ENCODE data around the gene CAMLG. TPM values are rescaled to one million over a fixed set of nuclear protein-coding genes. Genes with fewer than 3 reads are reported as not detected.

The CAMLG gene
- total RNA-seq, 2 experiments from 2014 or later: 20.6 to 24.1 TPM

DNA sequence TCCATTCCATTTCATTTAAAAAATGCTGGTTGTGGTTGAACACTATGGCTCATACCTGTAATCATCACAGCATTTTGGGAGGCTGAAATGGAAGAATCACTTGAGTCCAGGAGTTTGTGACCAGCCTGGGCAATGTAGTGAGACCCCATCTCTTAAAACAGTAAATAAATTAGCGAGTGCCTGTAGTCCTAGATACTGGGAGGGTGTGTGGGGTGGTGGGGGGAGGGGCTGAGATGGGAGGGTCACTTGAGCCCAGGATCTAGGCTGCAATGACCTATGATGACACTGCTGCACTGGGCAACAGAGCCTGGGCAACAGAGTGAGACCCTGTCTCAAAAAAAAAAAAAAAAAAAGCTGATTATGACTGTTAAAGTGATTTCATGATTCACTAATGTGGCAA, 49.3 kb downstream of the CAMLG start:
- no peak overlapping the region for H3K27ac Mint-ChIP-seq
- no peaks in the 10 kb centered on the region for H3K9me3 Mint-ChIP-seq
- H3K4me1 Mint-ChIP-seq: no peaks in the 10 kb centered on the region
- POLR2A ChIA-PET: no interaction called here
- CTCF ChIA-PET: interaction anchor here (0.6 to 1.6 kb wide), 3 partner anchors 29 to 563 kb away, joined by 3 to 7 read pairs (median 3); partner anchors contain the start of gene DDX46
- H3K4me3 Mint-ChIP-seq: no peak overlapping the region
- DNase-seq: no peak
- peaks cover 55% of the 10 kb centered on the region for H3K36me3 Mint-ChIP-seq (ENCODE audit: low read depth)
- no peaks in the 10 kb centered on the region for H3K27me3 Mint-ChIP-seq

DNA sequence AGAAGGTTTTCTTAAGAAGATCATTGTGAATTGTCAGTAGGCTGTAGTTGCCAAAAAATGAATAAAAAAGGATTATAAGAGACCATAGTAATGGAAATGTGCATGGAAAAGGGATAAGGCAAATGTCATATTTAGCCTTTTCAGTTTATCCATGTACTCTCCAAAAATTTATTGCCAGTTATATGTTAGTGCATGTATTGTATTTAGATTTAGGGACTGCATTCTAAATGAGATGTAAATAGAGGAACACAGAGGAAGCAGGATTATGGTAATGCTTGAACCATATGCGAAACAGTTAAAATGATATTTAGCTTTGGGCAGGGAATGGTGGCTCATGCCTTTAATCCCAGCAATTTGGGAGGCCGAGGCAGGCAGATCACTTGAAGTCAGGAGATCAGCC, 53.2 kb downstream of the CAMLG start:
- Mint-ChIP-seq H3K36me3 (ENCODE audit: low read depth) (peaks cover 55% of the 10 kb centered on the region), H3K4me1 (no peaks in the 10 kb centered on the region), H3K9me3 (no peaks in the 10 kb centered on the region), H3K27ac (no peak overlapping the region), H3K27me3 (no peaks in the 10 kb centered on the region), H3K4me3 (no peak overlapping the region)
- CTCF ChIA-PET: interaction anchor here (0.6 to 0.9 kb wide), 3 partner anchors 20 to 752 kb away, joined by 3 to 4 read pairs (median 3); no protein-coding TSS in a partner anchor
- POLR2A ChIA-PET: no interaction called here
- DNase-seq: no peak

DNA sequence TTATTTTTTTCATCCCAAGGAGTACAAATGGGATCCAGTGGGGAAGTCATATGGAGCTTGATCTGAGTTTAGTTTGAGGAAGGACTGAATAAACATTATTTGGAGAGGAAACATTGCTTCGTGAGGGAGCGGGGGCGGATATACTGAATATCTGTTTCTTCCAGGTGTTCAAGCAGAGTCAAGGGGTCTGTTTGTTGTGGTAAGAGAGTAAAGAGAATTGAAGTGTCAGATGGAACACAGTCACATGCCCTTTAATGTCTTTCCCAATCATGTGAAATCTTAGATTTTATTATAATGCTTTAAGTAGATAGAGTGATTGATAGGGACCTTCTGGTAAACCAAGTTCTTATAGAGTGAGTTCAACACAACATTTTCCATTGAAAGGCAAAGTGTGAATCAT, 53.9 kb downstream of the CAMLG start:
- Mint-ChIP-seq H3K36me3 (ENCODE audit: low read depth) (peaks cover 49% of the 10 kb centered on the region), H3K27ac (no peak overlapping the region), H3K9me3 (no peaks in the 10 kb centered on the region), H3K4me1 (no peaks in the 10 kb centered on the region), H3K27me3 (no peaks in the 10 kb centered on the region), H3K4me3 (no peak overlapping the region)
- CTCF ChIA-PET: interaction anchor here (0.9 kb wide), 1 partner anchor 30 kb away, joined by 3 read pairs; no protein-coding TSS in a partner anchor
- POLR2A ChIA-PET: no interaction called here
- no peak for DNase-seq

DNA sequence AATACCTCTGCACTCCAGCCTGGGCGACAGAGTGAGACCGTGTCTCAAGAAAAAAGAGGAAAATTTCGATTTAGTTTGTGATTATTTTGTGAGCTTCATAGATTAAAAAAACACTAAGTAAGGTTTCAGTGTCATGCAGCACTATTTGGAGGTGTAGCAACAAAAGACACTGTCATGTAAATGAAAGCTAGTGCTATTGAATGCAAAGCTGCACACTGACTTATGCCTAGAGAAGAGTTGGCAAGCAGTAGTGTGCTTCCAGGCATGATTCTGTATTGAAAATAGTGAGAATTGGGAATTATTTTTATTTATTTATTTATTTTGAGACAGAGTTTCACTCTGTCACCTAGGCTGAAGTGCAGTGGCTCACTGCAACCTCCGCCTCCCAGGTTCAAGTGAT, 54.8 kb downstream of the CAMLG start:
- no peaks in the 10 kb centered on the region for H3K4me1 Mint-ChIP-seq
- no peaks in the 10 kb centered on the region for H3K9me3 Mint-ChIP-seq
- H3K4me3 Mint-ChIP-seq: no peak overlapping the region
- H3K27me3 Mint-ChIP-seq: no peaks in the 10 kb centered on the region
- CTCF ChIA-PET: interaction anchor here (0.8 to 0.9 kb wide), 3 partner anchors 12 to 216 kb away, joined by 3 read pairs; no protein-coding TSS in a partner anchor
- no peak overlapping the region for H3K27ac Mint-ChIP-seq
- H3K36me3 Mint-ChIP-seq (ENCODE audit: low read depth): peaks cover 53% of the 10 kb centered on the region
- POLR2A ChIA-PET: no interaction called here
- no peak for DNase-seq

DNA sequence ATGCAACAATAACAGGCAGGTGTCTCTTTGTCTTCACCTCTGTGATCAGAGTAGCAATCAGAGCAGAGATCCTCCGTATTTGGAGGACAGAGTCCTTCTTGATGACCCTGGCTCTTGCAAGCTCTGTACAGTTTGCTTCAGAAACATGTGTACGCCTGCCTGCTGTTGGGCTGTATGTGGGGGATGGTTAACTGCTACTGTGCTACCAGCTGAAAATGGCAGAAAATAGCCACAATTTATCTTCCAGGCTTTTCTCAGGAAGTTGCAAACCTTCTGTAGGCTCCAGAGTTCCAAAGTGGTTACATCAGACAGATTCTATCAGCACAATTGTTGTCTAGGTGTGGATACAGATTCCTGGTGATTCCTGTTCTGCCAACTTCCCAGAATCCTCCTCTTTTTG, 55.7 kb downstream of the CAMLG start:
- Mint-ChIP-seq H3K9me3 (no peaks in the 10 kb centered on the region), H3K27ac (no peak overlapping the region), H3K27me3 (no peaks in the 10 kb centered on the region), H3K4me3 (no peak overlapping the region), H3K4me1 (no peaks in the 10 kb centered on the region), H3K36me3 (ENCODE audit: low read depth) (peaks cover 60% of the 10 kb centered on the region)
- POLR2A ChIA-PET: no interaction called here
- CTCF ChIA-PET: no interaction called here
- DNase-seq: no peak

DNA sequence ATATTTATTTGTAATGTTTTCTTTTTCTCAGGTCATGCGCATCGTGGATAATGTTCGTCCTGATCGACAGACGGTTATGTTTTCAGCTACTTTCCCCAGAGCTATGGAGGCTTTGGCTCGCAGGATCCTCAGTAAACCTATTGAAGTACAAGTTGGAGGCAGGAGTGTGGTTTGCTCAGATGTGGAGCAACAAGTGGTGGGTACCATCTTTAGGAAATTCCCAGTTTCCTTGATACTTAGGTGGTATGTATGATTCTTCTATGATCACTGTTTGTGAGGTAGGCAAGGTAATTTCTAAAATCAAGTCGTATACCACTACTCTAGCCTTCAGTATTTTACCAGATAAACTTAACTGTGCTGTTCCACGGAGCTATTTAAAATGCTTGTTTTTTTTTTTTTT, 56.5 kb downstream of the CAMLG start:
- Mint-ChIP-seq H3K9me3 (no peaks in the 10 kb centered on the region), H3K36me3 (ENCODE audit: low read depth) (peaks cover 57% of the 10 kb centered on the region), H3K27ac (no peak overlapping the region), H3K27me3 (no peaks in the 10 kb centered on the region), H3K4me3 (no peak overlapping the region), H3K4me1 (no peaks in the 10 kb centered on the region)
- CTCF ChIA-PET: interaction anchor here (1.4 kb wide), 1 partner anchor 20 kb away, joined by 3 read pairs; no protein-coding TSS in a partner anchor
- POLR2A ChIA-PET: no interaction called here
- DNase-seq: no peak

DNA sequence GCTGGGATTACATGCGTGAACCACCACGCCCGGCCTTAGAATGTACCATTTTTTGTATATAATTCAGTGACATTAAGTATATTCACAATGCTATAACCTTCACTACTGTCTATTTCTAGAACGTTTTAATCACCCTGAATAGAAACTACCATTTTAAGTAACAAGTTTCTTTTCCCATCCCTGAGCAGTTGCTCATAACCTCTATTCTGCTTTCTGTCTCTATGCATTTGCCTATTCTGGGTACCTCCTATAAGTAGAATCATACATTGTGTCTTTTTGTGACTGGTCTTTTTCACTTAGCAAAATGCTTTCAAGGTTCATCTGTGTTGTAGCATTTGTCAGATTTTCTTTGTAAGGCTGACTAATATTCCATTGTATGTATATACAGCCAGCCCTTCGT, 60.1 kb downstream of the CAMLG start:
- CTCF ChIA-PET: interaction anchor here (0.6 kb wide), 1 partner anchor 801 kb away, joined by 4 read pairs; no protein-coding TSS in a partner anchor
- Mint-ChIP-seq H3K4me1 (no peaks in the 10 kb centered on the region), H3K27me3 (no peaks in the 10 kb centered on the region), H3K36me3 (ENCODE audit: low read depth) (peaks cover 45% of the 10 kb centered on the region), H3K9me3 (no peaks in the 10 kb centered on the region), H3K27ac (no peak overlapping the region), H3K4me3 (no peak overlapping the region)
- POLR2A ChIA-PET: no interaction called here
- DNase-seq: no peak

Other genes with a start within 250 kb of the CAMLG start
- 10 to 100 TPM; 92.5 to 93.8 TPM for gene JADE2, start 212.9 kb upstream of the CAMLG start, total RNA-seq
- gene SAR1B, start 105.7 kb upstream of the CAMLG start, total RNA-seq: 10 to 100 TPM; 52.3 to 54.7 TPM
- 10 to 100 TPM; 22.2 to 24.9 TPM for gene SEC24A, start 89.8 kb upstream of the CAMLG start, total RNA-seq
- gene DDX46, start 20.2 kb downstream of the CAMLG start, total RNA-seq: 10 to 100 TPM; 70.0 to 73.6 TPM
- 10 to 100 TPM; 30.1 to 33.0 TPM for gene C5orf24, start 107.4 kb downstream of the CAMLG start, total RNA-seq
- 10 to 100 TPM; 40.6 to 50.0 TPM for gene TXNDC15, start 135.8 kb downstream of the CAMLG start, total RNA-seq
- gene PCBD2, start 166.6 kb downstream of the CAMLG start, total RNA-seq: 10 to 100 TPM; 15.4 to 15.7 TPM
- 1 to 10 TPM; 1.2 to 1.4 TPM for gene CATSPER3, start 229.4 kb downstream of the CAMLG start, total RNA-seq